Mesenchymal stem cell (in vitro differentiated cells and primary cell): ENCODE data around the gene GPR173. TPM values are rescaled to one million over a fixed set of nuclear protein-coding genes. Genes with fewer than 3 reads are reported as not detected.

Experiments used
- DNase-seq: peaks from one replicate; pipeline ENCODE4 v3.0.0-alpha.2; 2013
- H2AFZ ChIP-seq: one replicate; pipeline ENCODE4 v1.6.1; 2013; ENCODE audit warnings: low read depth, mild to moderate bottlenecking, control low read depth, inconsistent platforms, low read length, moderate library complexity
- H2AK5ac ChIP-seq: 2 replicates; pipeline ENCODE4 v1.6.1; 2013; ENCODE audit warnings: low read length, moderate library complexity, mild to moderate bottlenecking, inconsistent platforms; ENCODE audit not compliant: severe bottlenecking
- H2BK120ac ChIP-seq: one replicate; pipeline ENCODE4 v1.6.1; 2013; ENCODE audit warnings: low read depth, mild to moderate bottlenecking, inconsistent platforms, low read length, moderate library complexity
- H2BK12ac ChIP-seq, 2 experiments: one replicate each; pipeline ENCODE4 v1.6.1; 2013; ENCODE audit warnings: inconsistent platforms in 2 of 2, low read length in 2 of 2, mild to moderate bottlenecking in 2 of 2, moderate library complexity in 2 of 2, control low read depth in 1 of 2
- H2BK15ac ChIP-seq: one replicate; pipeline ENCODE4 v1.6.1; 2013; ENCODE audit warnings: mild to moderate bottlenecking, low read depth, inconsistent platforms; ENCODE audit not compliant: poor library complexity, severe bottlenecking
- H2BK5ac ChIP-seq: 2 replicates; pipeline ENCODE4 v1.6.1; 2013; ENCODE audit warnings: low read depth, mild to moderate bottlenecking, low read length, control low read depth, inconsistent platforms; ENCODE audit not compliant: poor library complexity, severe bottlenecking
- H3K14ac ChIP-seq, 2 experiments: one replicate each; pipeline ENCODE4 v1.6.1; 2013; ENCODE audit warnings: inconsistent platforms in 2 of 2, low read length in 2 of 2, control low read depth in 1 of 2, mild to moderate bottlenecking in 1 of 2, moderate library complexity in 1 of 2
- H3K18ac ChIP-seq, 2 experiments: one replicate each; pipeline ENCODE4 v1.6.1; 2013; ENCODE audit warnings: inconsistent platforms in 2 of 2, low read length in 2 of 2, control low read depth in 1 of 2, low read depth in 1 of 2, mild to moderate bottlenecking in 1 of 2
- H3K23ac ChIP-seq, 2 experiments: one replicate each; pipeline ENCODE4 v1.6.1; 2013; ENCODE audit warnings: inconsistent platforms in 2 of 2, low read length in 2 of 2, mild to moderate bottlenecking in 2 of 2, moderate library complexity in 2 of 2, control low read depth in 1 of 2
- H3K27ac ChIP-seq: 2 replicates; pipeline ENCODE4 v1.5.1; 2013; ENCODE audit warnings: mild to moderate bottlenecking, moderate library complexity, low read length, control low read depth, inconsistent platforms; ENCODE audit not compliant: poor library complexity, severe bottlenecking
- H3K27me3 ChIP-seq, 2 experiments: 2 replicates each; pipeline versions ENCODE4 v1.6.1 to v1.7.0; 2013; ENCODE audit warnings: low read length in 2 of 2, mild to moderate bottlenecking in 2 of 2, moderate library complexity in 2 of 2, control low read depth in 1 of 2, inconsistent platforms in 1 of 2; ENCODE audit not compliant: control insufficient read depth in 1 of 2, insufficient read depth in 1 of 2
- H3K36me3 ChIP-seq, 2 experiments: 2 replicates each; pipeline versions ENCODE4 v1.6.1 to v1.7.0; 2013; ENCODE audit warnings: low read length in 2 of 2, control low read depth in 1 of 2, inconsistent platforms in 1 of 2, low read depth in 1 of 2, mild to moderate bottlenecking in 1 of 2; ENCODE audit not compliant: insufficient read depth in 2 of 2, control insufficient read depth in 1 of 2
- H3K4ac ChIP-seq, 2 experiments: one replicate each; pipeline ENCODE4 v1.6.1; 2013; ENCODE audit warnings: inconsistent platforms in 2 of 2, low read length in 2 of 2, mild to moderate bottlenecking in 2 of 2, moderate library complexity in 2 of 2, control low read depth in 1 of 2, low read depth in 1 of 2
- H3K4me1 ChIP-seq: 2 replicates; pipeline ENCODE4 v1.6.1; 2013; ENCODE audit warnings: low read depth, low read length, control low read depth; ENCODE audit not compliant: control insufficient read depth, insufficient read depth
- H3K4me2 ChIP-seq: 2 replicates; pipeline ENCODE4 v1.6.1; 2013; ENCODE audit warnings: low read length, mild to moderate bottlenecking, inconsistent platforms; ENCODE audit not compliant: poor library complexity, severe bottlenecking
- H3K4me3 ChIP-seq, 2 experiments: 2 replicates each; pipeline versions ENCODE4 v1.5.1 to v1.7.0; 2013; ENCODE audit warnings: low read length in 2 of 2, mild to moderate bottlenecking in 2 of 2, control low read depth in 1 of 2, low read depth in 1 of 2; ENCODE audit not compliant: insufficient read depth in 1 of 2
- H3K79me1 ChIP-seq: replicated peaks from 2 replicates; pipeline ENCODE4 v1.6.1; 2013; ENCODE audit warnings: mild to moderate bottlenecking, control low read depth, low read length, inconsistent platforms; ENCODE audit not compliant: poor library complexity, severe bottlenecking
- H3K9ac ChIP-seq: 2 replicates; pipeline ENCODE4 v1.7.0; 2013; ENCODE audit warnings: mild to moderate bottlenecking, low read length, moderate library complexity
- H3K9me3 ChIP-seq: 2 replicates; pipeline ENCODE4 v1.7.0; 2013; ENCODE audit warnings: mild to moderate bottlenecking, low read length; ENCODE audit not compliant: control insufficient read depth
- H4K8ac ChIP-seq: one replicate; pipeline ENCODE4 v1.6.1; 2013; ENCODE audit warnings: inconsistent platforms, mild to moderate bottlenecking, low read length, moderate library complexity
- H4K91ac ChIP-seq: one replicate; pipeline ENCODE4 v1.6.1; 2013; ENCODE audit warnings: mild to moderate bottlenecking, low read length, inconsistent platforms
- WGBS: methylation state at CpG from one replicate; pipeline ENCODE4 v1.1.7; 2013; ENCODE audit warnings: mixed read lengths; 5-methylcytosine and 5-hydroxymethylcytosine counted together
- polyA plus RNA-seq, 2 experiments: library from polyadenylated mRNA; stranded (reverse); fragments of 200-250 nt; gene quantifications; one replicate each; pipeline ENCODE4 v1.2.3, GENCODE V29; 2013

Gene GPR173, protein sequence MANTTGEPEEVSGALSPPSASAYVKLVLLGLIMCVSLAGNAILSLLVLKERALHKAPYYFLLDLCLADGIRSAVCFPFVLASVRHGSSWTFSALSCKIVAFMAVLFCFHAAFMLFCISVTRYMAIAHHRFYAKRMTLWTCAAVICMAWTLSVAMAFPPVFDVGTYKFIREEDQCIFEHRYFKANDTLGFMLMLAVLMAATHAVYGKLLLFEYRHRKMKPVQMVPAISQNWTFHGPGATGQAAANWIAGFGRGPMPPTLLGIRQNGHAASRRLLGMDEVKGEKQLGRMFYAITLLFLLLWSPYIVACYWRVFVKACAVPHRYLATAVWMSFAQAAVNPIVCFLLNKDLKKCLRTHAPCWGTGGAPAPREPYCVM
- 2.8 TPM for polyA plus RNA-seq (2013, experiment 1 of 2)
- polyA plus RNA-seq (2013, experiment 2 of 2), result 3.0 TPM

- no peaks in the 10 kb centered on the region for H3K79me1 ChIP-seq
- peak within 1 kb of the TSS; percentile 61 for H2BK120ac ChIP-seq
- peak within 1 kb of the TSS; percentile 90 for H2BK15ac ChIP-seq
- peak within 1 kb of the TSS; percentile 54 for H3K27ac ChIP-seq
- H2BK5ac ChIP-seq, result peak within 1 kb of the TSS; percentile 92
- peak within 1 kb of the TSS in 1 of 2 experiments; percentile 72 for H2BK12ac ChIP-seq
- H3K4ac ChIP-seq, result peak within 1 kb of the TSS in 1 of 2 experiments; percentile 61
- H4K91ac ChIP-seq, result peak within 1 kb of the TSS; percentile 86
- peak within 1 kb of the TSS; percentile 91 for H3K9ac ChIP-seq
- DNase-seq, result peak; percentile 60
- H3K18ac ChIP-seq, result peak within 1 kb of the TSS; percentile 95 to 97
- H3K27me3 ChIP-seq, result peaks cover 0 to 37% of the 10 kb centered on the region in 2 experiments
- WGBS, result 1% methylated on average over 15 of the region's 38 CpGs
- H2AFZ ChIP-seq, result peak within 1 kb of the TSS; percentile 53
- peak within 1 kb of the TSS; percentile 70 to 77 for H3K4me3 ChIP-seq
- no peak within 1 kb of the TSS for H3K23ac ChIP-seq
- H3K36me3 ChIP-seq, result no peaks in the 10 kb centered on the region
- H4K8ac ChIP-seq, result peak within 1 kb of the TSS; percentile 85
- no peaks in the 10 kb centered on the region for H3K9me3 ChIP-seq
- H2AK5ac ChIP-seq, result no peak within 1 kb of the TSS
- H3K4me1 ChIP-seq, result peaks cover 22% of the 10 kb centered on the region
- peak within 1 kb of the TSS; percentile 82 for H3K4me2 ChIP-seq
- H3K14ac ChIP-seq, result peak within 1 kb of the TSS in 1 of 2 experiments; percentile 88
These were observed at the start of gene GPR173 for GRCh38 chrX:53048169-53049126. TSS of gene GPR173 (plus strand) at chrX:53048789. CDS start at chrX:53076622, 27,833 bp downstream.

GRCh38 chrX:53000447-53001135, 48.0 kb upstream of the GPR173 start:
- Histone ChIP-seq H3K9ac (no peak overlapping the region), H3K9me3 (no peaks in the 10 kb centered on the region), H3K79me1 (no peaks in the 10 kb centered on the region), H3K18ac (no peak overlapping the region), H3K4ac (no peak overlapping the region), H3K4me1 (peaks cover 3% of the 10 kb centered on the region), H2BK15ac (no peak overlapping the region), H3K27me3 (peaks cover 0 to 78% of the 10 kb centered on the region in 2 experiments), H3K14ac (no peak overlapping the region), H4K8ac (no peak overlapping the region), H3K4me3 (peak overlapping the region in 1 of 2 experiments; percentile 24), H2BK5ac (no peak overlapping the region), H2BK12ac (no peak overlapping the region), H3K27ac (no peak overlapping the region), H3K36me3 (no peaks in the 10 kb centered on the region), H4K91ac (no peak overlapping the region), H2AK5ac (no peak overlapping the region), H3K23ac (no peak overlapping the region), H3K4me2 (no peak overlapping the region), H2BK120ac (no peak overlapping the region), H2AFZ (no peak overlapping the region)
- DNase-seq, result no peak
- WGBS, result 89% methylated on average over 28 of the region's 36 CpGs

DNA sequence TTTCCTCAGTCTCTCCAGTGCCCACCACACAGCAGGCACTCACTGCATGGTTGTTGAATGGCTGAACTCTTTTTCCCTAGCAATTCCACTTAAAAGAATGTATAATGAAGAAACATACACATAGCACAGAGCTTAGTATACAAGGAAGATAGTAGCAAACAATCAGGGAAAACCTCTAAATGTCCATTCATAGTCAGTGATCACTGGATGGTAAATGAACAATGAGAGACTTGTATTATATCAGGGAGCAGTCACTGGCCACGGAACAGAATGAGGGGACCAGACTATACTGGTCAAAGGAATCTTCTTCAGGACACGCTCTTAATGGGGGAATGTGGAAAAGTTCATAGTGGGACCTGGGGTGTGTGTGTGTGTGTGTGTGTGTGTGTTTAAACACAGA, 46.6 kb upstream of the GPR173 start:
- Histone ChIP-seq H3K27me3 (peaks cover 0 to 82% of the 10 kb centered on the region in 2 experiments), H3K14ac (no peak overlapping the region), H4K8ac (no peak overlapping the region), H3K4me1 (no peaks in the 10 kb centered on the region), H3K9me3 (no peaks in the 10 kb centered on the region), H3K4me3 (no peak overlapping the region), H2BK12ac (no peak overlapping the region), H2BK5ac (no peak overlapping the region), H4K91ac (no peak overlapping the region), H3K18ac (no peak overlapping the region), H3K79me1 (no peaks in the 10 kb centered on the region), H2AK5ac (no peak overlapping the region), H3K36me3 (no peaks in the 10 kb centered on the region), H2AFZ (no peak overlapping the region), H2BK15ac (no peak overlapping the region), H3K27ac (no peak overlapping the region), H3K4me2 (no peak overlapping the region), H2BK120ac (no peak overlapping the region), H3K9ac (no peak overlapping the region), H3K4ac (no peak overlapping the region), H3K23ac (no peak overlapping the region)
- 81% methylated on average over 2 of the region's 2 CpGs for WGBS
- DNase-seq, result no peak
